ENCODE results near the gene INHBB. TPM values are rescaled to one million over a fixed set of nuclear protein-coding genes. Genes with fewer than 3 reads are reported as not detected.

The INHBB gene
- total RNA-seq, 4 donors from 2014 or later = 0.20 to 1.1 (median 0.41) TPM; not detected in 1

DNA sequence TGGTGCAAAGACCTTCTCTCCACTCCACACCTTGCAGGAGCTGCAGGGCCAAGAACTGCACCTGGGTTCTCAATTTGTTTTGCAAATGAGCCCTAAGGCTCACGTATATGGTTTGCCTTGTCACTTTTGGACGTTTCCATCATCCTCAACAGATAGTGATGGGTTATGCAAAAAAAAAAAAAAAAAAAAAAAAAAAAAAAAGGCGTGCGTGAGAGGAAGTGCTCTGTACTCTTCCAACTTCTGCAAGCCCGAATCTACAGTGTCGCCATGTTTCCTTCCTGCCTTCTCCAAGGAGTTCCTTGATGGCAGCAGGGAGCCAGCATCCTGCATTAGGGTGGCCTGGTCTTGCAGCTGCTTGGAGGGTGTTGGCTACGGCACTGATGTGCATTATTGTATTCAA lies 4.0 kb upstream of the INHBB start:
- in situ Hi-C loops (cut with MboI; ENCODE audit: low pct_ligation_motif_present in 1 of 4, low pct_unique_long_range_greater_than_20kb in 1 of 4, low sequenced_read_pairs in 3 of 4) (loop anchor here in 3 of 4 donors (5.0 to 10.0 kb wide), 3 partner anchors 333 to 343 kb away; no protein-coding TSS in a partner anchor), intact Hi-C loops (cut with DNase I; ENCODE audit: low total_unique reads) (no loop called here)
- TF ChIP-seq POLR2AphosphoS5 (IDR thresholded peaks at IDR 0.05) (no peak), POLR2A (IDR thresholded peaks at IDR 0.05) (no peak), EP300 (IDR thresholded peaks at IDR 0.05; ENCODE audit: low read depth) (no peak)
- TF ChIP-seq, protein P1, sequence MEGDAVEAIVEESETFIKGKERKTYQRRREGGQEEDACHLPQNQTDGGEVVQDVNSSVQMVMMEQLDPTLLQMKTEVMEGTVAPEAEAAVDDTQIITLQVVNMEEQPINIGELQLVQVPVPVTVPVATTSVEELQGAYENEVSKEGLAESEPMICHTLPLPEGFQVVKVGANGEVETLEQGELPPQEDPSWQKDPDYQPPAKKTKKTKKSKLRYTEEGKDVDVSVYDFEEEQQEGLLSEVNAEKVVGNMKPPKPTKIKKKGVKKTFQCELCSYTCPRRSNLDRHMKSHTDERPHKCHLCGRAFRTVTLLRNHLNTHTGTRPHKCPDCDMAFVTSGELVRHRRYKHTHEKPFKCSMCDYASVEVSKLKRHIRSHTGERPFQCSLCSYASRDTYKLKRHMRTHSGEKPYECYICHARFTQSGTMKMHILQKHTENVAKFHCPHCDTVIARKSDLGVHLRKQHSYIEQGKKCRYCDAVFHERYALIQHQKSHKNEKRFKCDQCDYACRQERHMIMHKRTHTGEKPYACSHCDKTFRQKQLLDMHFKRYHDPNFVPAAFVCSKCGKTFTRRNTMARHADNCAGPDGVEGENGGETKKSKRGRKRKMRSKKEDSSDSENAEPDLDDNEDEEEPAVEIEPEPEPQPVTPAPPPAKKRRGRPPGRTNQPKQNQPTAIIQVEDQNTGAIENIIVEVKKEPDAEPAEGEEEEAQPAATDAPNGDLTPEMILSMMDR (IDR thresholded peaks at IDR 0.05) = no peak
- Histone ChIP-seq H3K9me3 (no peaks in the 10 kb centered on the region), H3K27me3 (peaks cover 83% of the 10 kb centered on the region), H3K27ac (no peak overlapping the region), H3K4me1 (peaks cover 3 to 34% (median 31%) of the 10 kb centered on the region in 4 donors), H3K4me3 (no peak overlapping the region), H3K36me3 (no peaks in the 10 kb centered on the region)
- WGBS, 2 donors (ENCODE audit: low coverage in 1 of 2) = 48 to 59% methylated on average over 6 to 7 of the region's 7 CpGs
- no peak for DNase-seq

GRCh38 chr2:120342446-120342845 lies 3.5 kb upstream of the INHBB start:
- in situ Hi-C loops (cut with MboI; ENCODE audit: low pct_ligation_motif_present in 1 of 4, low pct_unique_long_range_greater_than_20kb in 1 of 4, low sequenced_read_pairs in 3 of 4) = loop anchor here in 3 of 4 donors (5.0 to 10.0 kb wide), 3 partner anchors 332 to 342 kb away; no protein-coding TSS in a partner anchor
- 60% methylated on average over 7 of the region's 7 CpGs; no CpG with 5 or more reads in 1 of the 2 donors for WGBS, 2 donors (ENCODE audit: low coverage in 1 of 2)
- H3K4me1 ChIP-seq = peaks cover 3 to 38% (median 32%) of the 10 kb centered on the region in 4 donors
- intact Hi-C loops (cut with DNase I; ENCODE audit: low total_unique reads) = no loop called here
- TF ChIP-seq, protein P1 (IDR thresholded peaks at IDR 0.05) = no peak
- no peak for TF ChIP-seq POLR2AphosphoS5 (IDR thresholded peaks at IDR 0.05)
- no peak for TF ChIP-seq EP300 (IDR thresholded peaks at IDR 0.05; ENCODE audit: low read depth)
- TF ChIP-seq POLR2A (IDR thresholded peaks at IDR 0.05) = no peak
- H3K36me3 ChIP-seq = no peaks in the 10 kb centered on the region
- H3K9me3 ChIP-seq = no peaks in the 10 kb centered on the region
- no peak for DNase-seq
- no peak overlapping the region for H3K27ac ChIP-seq
- H3K27me3 ChIP-seq = peaks cover 88% of the 10 kb centered on the region
- no peak overlapping the region for H3K4me3 ChIP-seq

GRCh38 chr2:120343100-120343432 lies 2.9 kb upstream of the INHBB start:
- Histone ChIP-seq H3K4me1 (peaks cover 3 to 39% (median 32%) of the 10 kb centered on the region in 4 donors), H3K9me3 (no peaks in the 10 kb centered on the region), H3K27me3 (peaks cover 94% of the 10 kb centered on the region), H3K27ac (no peak overlapping the region), H3K36me3 (no peaks in the 10 kb centered on the region), H3K4me3 (peak overlapping the region in 1 of 4 donors; percentile 5)
- 25% methylated on average over 5 of the region's 5 CpGs; no CpG with 5 or more reads in 1 of the 2 donors for WGBS, 2 donors (ENCODE audit: low coverage in 1 of 2)
- in situ Hi-C loops (cut with MboI; ENCODE audit: low pct_ligation_motif_present in 1 of 4, low pct_unique_long_range_greater_than_20kb in 1 of 4, low sequenced_read_pairs in 3 of 4) = loop anchor here in 3 of 4 donors (5.0 to 10.0 kb wide), 3 partner anchors 332 to 342 kb away; no protein-coding TSS in a partner anchor
- no peak for DNase-seq
- intact Hi-C loops (cut with DNase I; ENCODE audit: low total_unique reads) = no loop called here
- TF ChIP-seq EP300 (IDR thresholded peaks at IDR 0.05; ENCODE audit: low read depth) (no peak), POLR2A (IDR thresholded peaks at IDR 0.05) (no peak), POLR2AphosphoS5 (IDR thresholded peaks at IDR 0.05) (no peak)
- TF ChIP-seq, protein P1 (IDR thresholded peaks at IDR 0.05) = no peak

DNA sequence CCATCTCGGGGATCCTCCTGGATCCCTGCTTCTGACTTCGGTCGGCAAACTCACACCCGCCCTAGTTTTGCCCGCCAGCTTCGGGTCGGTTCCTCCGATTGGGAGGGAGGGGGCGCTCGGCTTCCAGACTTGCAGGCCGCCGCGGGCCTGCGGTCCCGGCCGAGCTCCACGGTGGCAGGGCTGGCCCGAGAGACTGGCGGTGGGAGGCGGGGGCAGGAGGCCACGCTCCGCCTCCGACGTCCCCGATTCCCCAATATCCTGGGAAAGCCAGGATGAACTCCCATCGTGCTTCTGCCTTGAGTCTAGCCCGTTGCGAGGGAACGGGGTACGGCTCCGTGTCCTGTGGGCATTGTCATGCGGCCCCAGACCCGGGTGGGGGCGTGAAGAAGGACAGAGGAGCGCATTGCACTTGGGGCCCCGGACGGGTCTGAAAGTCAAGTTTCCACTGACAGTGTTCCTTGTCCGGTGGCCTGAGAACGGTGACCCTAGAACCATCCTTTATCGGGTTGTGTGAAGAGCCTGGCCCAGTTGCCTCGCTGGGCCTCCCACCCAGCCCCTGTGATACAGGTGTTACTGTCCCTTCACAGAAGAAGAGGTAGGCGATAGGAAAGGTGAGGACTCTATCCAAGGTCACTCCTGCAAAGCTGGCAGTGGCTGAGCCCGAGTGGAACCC lies 2.4 kb upstream of the INHBB start:
- H3K4me3 ChIP-seq = peak overlapping the region in 1 of 4 donors; percentile 5
- TF ChIP-seq POLR2A (IDR thresholded peaks at IDR 0.05) = no peak
- TF ChIP-seq, protein P1 (IDR thresholded peaks at IDR 0.05) = peak; percentile 59 to 72 (median 62)
- no peak for TF ChIP-seq POLR2AphosphoS5 (IDR thresholded peaks at IDR 0.05)
- TF ChIP-seq EP300 (IDR thresholded peaks at IDR 0.05; ENCODE audit: low read depth) = no peak

More for the DNA sequence above, 2.4 kb upstream of the INHBB start:
- intact Hi-C loops (cut with DNase I; ENCODE audit: low total_unique reads) (loop anchor here (2.0 kb wide), 1 partner anchor 337 kb away; no protein-coding TSS in a partner anchor), in situ Hi-C loops (cut with MboI; ENCODE audit: low pct_ligation_motif_present in 1 of 4, low pct_unique_long_range_greater_than_20kb in 1 of 4, low sequenced_read_pairs in 3 of 4) (loop anchor here in 3 of 4 donors (5.0 to 10.0 kb wide), 3 partner anchors 331 to 341 kb away; no protein-coding TSS in a partner anchor)
- Histone ChIP-seq H3K27ac (no peak overlapping the region), H3K4me1 (peaks cover 3 to 39% (median 32%) of the 10 kb centered on the region in 4 donors), H3K36me3 (no peaks in the 10 kb centered on the region), H3K27me3 (peaks cover 96% of the 10 kb centered on the region), H3K9me3 (no peaks in the 10 kb centered on the region)
- WGBS, 2 donors (ENCODE audit: low coverage in 1 of 2) = 6% methylated on average over 22 of the region's 43 CpGs; no CpG with 5 or more reads in 1 of the 2 donors
- peak; percentile 66 for DNase-seq

Measured in transverse colon (tissue), 4 donors.